NCI-H187 treated with DMSO at 0.1 percent for 48 hours (cell line): ENCODE measurements around the gene PTPRK.

Source experiments
- DNase-seq: peaks from one replicate; lab custom pipeline; 2025; lab: John Stamatoyannopoulos, UW

PTPRK gene

GRCh38 chr6:128138694-128139093 lies 381.7 kb downstream of the PTPRK start:
- DNase-seq = peak; percentile 22

- no peak for DNase-seq
Observed at GRCh38 chr6:128135325-128135724, 385.1 kb downstream of the PTPRK start.

- DNase-seq = no peak
Observed at GRCh38 chr6:128131566-128131965, 388.8 kb downstream of the PTPRK start.

GRCh38 chr6:128131036-128131435 lies 389.4 kb downstream of the PTPRK start:
- DNase-seq = no peak

GRCh38 chr6:128129679-128130078 lies 390.7 kb downstream of the PTPRK start:
- DNase-seq = no peak

GRCh38 chr6:128127650-128128049 lies 392.7 kb downstream of the PTPRK start:
- DNase-seq = no peak

GRCh38 chr6:128124713-128125112 lies 395.7 kb downstream of the PTPRK start:
- DNase-seq = no peak

GRCh38 chr6:128121610-128122009 lies 398.8 kb downstream of the PTPRK start:
- DNase-seq = no peak

- no peak for DNase-seq
Observed at GRCh38 chr6:128121190-128121589, 399.2 kb downstream of the PTPRK start.

GRCh38 chr6:128118401-128118800 lies 402.0 kb downstream of the PTPRK start:
- no peak for DNase-seq

- DNase-seq = no peak
Observed at GRCh38 chr6:128117916-128118315, 402.5 kb downstream of the PTPRK start.

- DNase-seq = no peak
Observed at GRCh38 chr6:128114164-128114563, 406.2 kb downstream of the PTPRK start.

- no peak for DNase-seq
Observed at GRCh38 chr6:128112494-128112893, 407.9 kb downstream of the PTPRK start.

- no peak for DNase-seq
Observed at GRCh38 chr6:128111096-128111495, 409.3 kb downstream of the PTPRK start.

GRCh38 chr6:128107682-128108081 lies 412.7 kb downstream of the PTPRK start:
- DNase-seq = no peak

- no peak for DNase-seq
Observed at GRCh38 chr6:128099571-128100197, 420.7 kb downstream of the PTPRK start.

- DNase-seq = no peak
Observed at GRCh38 chr6:128098000-128098581, 422.3 kb downstream of the PTPRK start.

GRCh38 chr6:128097009-128097408 lies 423.4 kb downstream of the PTPRK start:
- no peak for DNase-seq

- no peak for DNase-seq
Observed at GRCh38 chr6:128095362-128095761, 425.0 kb downstream of the PTPRK start.

GRCh38 chr6:128079021-128079420 lies 441.4 kb downstream of the PTPRK start:
- no peak for DNase-seq

GRCh38 chr6:128078276-128078675 lies 442.1 kb downstream of the PTPRK start:
- no peak for DNase-seq

- DNase-seq = no peak
Observed at GRCh38 chr6:128076843-128077242, 443.6 kb downstream of the PTPRK start.

GRCh38 chr6:128074567-128074966 lies 445.8 kb downstream of the PTPRK start:
- DNase-seq = no peak

GRCh38 chr6:128073389-128073788 lies 447.0 kb downstream of the PTPRK start:
- no peak for DNase-seq
